GM18517 (cell line): Measurements from ENCODE around the gene PPP6R3.
"Not testable (repeated sequence)": the region's sequence is repeated elsewhere in the genome, so short reads cannot be mapped to it uniquely, and the experiment has no call there.

Experiments used
- ATAC-seq: cut with Tn5 transposase; IDR thresholded peaks from one replicate; pipeline ENCODE4 v1.9.1; 2021; ENCODE audit warnings: mild to moderate bottlenecking, moderate library complexity; ENCODE audit not compliant: unreplicated experiment

Gene PPP6R3

GRCh38 chr11:68436162-68436888, 24.2 kb upstream of the PPP6R3 start:
- no peak for ATAC-seq

GRCh38 chr11:68436985-68437926, 23.3 kb upstream of the PPP6R3 start:
- no peak for ATAC-seq

GRCh38 chr11:68437927-68438657, 22.5 kb upstream of the PPP6R3 start:
- ATAC-seq = no peak

GRCh38 chr11:68438658-68439259, 21.8 kb upstream of the PPP6R3 start:
- ATAC-seq = no peak

- ATAC-seq = no peak
Observed at GRCh38 chr11:68439355-68440065, 21.0 kb upstream of the PPP6R3 start.

GRCh38 chr11:68440224-68440623, 20.3 kb upstream of the PPP6R3 start:
- no peak for ATAC-seq

GRCh38 chr11:68441466-68442230, 18.9 kb upstream of the PPP6R3 start:
- no peak for ATAC-seq

GRCh38 chr11:68442433-68442832, 18.1 kb upstream of the PPP6R3 start:
- no peak for ATAC-seq

- no peak for ATAC-seq
Observed at GRCh38 chr11:68444566-68444965, 16.0 kb upstream of the PPP6R3 start.

GRCh38 chr11:68445531-68446035, 15.0 kb upstream of the PPP6R3 start:
- ATAC-seq = no peak

- no peak for ATAC-seq
Observed at GRCh38 chr11:68446046-68446725, 14.4 kb upstream of the PPP6R3 start.

- ATAC-seq = no peak
Observed at GRCh38 chr11:68447015-68447801, 13.3 kb upstream of the PPP6R3 start.

GRCh38 chr11:68447914-68448313, 12.6 kb upstream of the PPP6R3 start:
- ATAC-seq = not testable (repeated sequence)

GRCh38 chr11:68448604-68449011, 11.9 kb upstream of the PPP6R3 start:
- ATAC-seq = no peak

- ATAC-seq = no peak
Observed at GRCh38 chr11:68449951-68450350, 10.6 kb upstream of the PPP6R3 start.

GRCh38 chr11:68450711-68451110, 9.8 kb upstream of the PPP6R3 start:
- no peak for ATAC-seq

GRCh38 chr11:68454767-68455166, 5.8 kb upstream of the PPP6R3 start:
- ATAC-seq = no peak

GRCh38 chr11:68455485-68455884, 5.1 kb upstream of the PPP6R3 start:
- no peak for ATAC-seq
